HG03135 (cell line): ENCODE measurements around the gene SBSN.
"Not testable (repeated sequence)": the region's sequence is repeated elsewhere in the genome, so short reads cannot be mapped to it uniquely, and the experiment has no call there.

Source experiments
- ATAC-seq: cut with Tn5 transposase; IDR thresholded peaks from one replicate; pipeline ENCODE4 v1.9.1; 2021; ENCODE audit warnings: mild to moderate bottlenecking, moderate library complexity; ENCODE audit not compliant: unreplicated experiment

SBSN gene

GRCh38 chr19:35476149-35476548 is 52.0 kb downstream of the SBSN start:
- no peak for ATAC-seq

GRCh38 chr19:35474594-35474993 is 53.5 kb downstream of the SBSN start:
- not testable (repeated sequence) for ATAC-seq

GRCh38 chr19:35474104-35474503 is 54.0 kb downstream of the SBSN start:
- ATAC-seq = no peak
